GM19467 (cell line): ENCODE data around the gene CSF1R.

Source experiments
- ATAC-seq: cut with Tn5 transposase; IDR thresholded peaks from one replicate; pipeline ENCODE4 v1.9.1; 2021; ENCODE audit warnings: mild to moderate bottlenecking, moderate library complexity; ENCODE audit not compliant: unreplicated experiment

CSF1R gene

GRCh38 chr5:150085950-150086715, at the start of gene CSF1R:
Gene CSF1R (minus strand): TSS chr5:150086554. CDS start chr5:150086427, 127 bp downstream.
- ATAC-seq, result no peak

- ATAC-seq, result no peak
These were observed 49.4 kb upstream of the CSF1R start for GRCh38 chr5:150135557-150136304.

- no peak for ATAC-seq
These were observed 47.8 kb upstream of the CSF1R start for GRCh38 chr5:150134198-150134588.

GRCh38 chr5:150133581-150134197, 47.3 kb upstream of the CSF1R start:
- no peak for ATAC-seq

- no peak for ATAC-seq
These were observed 46.4 kb upstream of the CSF1R start for GRCh38 chr5:150132740-150133139.

GRCh38 chr5:150131978-150132694, 45.8 kb upstream of the CSF1R start:
- no peak for ATAC-seq

- no peak for ATAC-seq
These were observed 45.1 kb upstream of the CSF1R start for GRCh38 chr5:150131461-150131860.

GRCh38 chr5:150130493-150130922, 44.2 kb upstream of the CSF1R start:
- no peak for ATAC-seq

- peak; percentile 68 for ATAC-seq
These were observed 43.6 kb upstream of the CSF1R start for GRCh38 chr5:150129813-150130492.

GRCh38 chr5:150129454-150129812, 43.1 kb upstream of the CSF1R start:
- no peak for ATAC-seq

GRCh38 chr5:150126921-150127265, 40.5 kb upstream of the CSF1R start:
- ATAC-seq, result no peak

- ATAC-seq, result no peak
These were observed 40.0 kb upstream of the CSF1R start for GRCh38 chr5:150126199-150126920.

- ATAC-seq, result no peak
These were observed 39.0 kb upstream of the CSF1R start for GRCh38 chr5:150125334-150125733.

- ATAC-seq, result no peak
These were observed 38.2 kb upstream of the CSF1R start for GRCh38 chr5:150124596-150124995.

- no peak for ATAC-seq
These were observed 37.8 kb upstream of the CSF1R start for GRCh38 chr5:150124111-150124557.

- no peak for ATAC-seq
These were observed 37.2 kb upstream of the CSF1R start for GRCh38 chr5:150123542-150123941.

GRCh38 chr5:150122536-150123481, 36.5 kb upstream of the CSF1R start:
- no peak for ATAC-seq

GRCh38 chr5:150122158-150122510, 35.8 kb upstream of the CSF1R start:
- peak; percentile 67 for ATAC-seq
